ENCODE data around the gene TPPP2. TPM values are rescaled to one million over a fixed set of nuclear protein-coding genes. Genes with fewer than 3 reads are reported as not detected.

The TPPP2 gene
- total RNA-seq, 1 experiment from 2014 or later, result 0.35 TPM

- TF ChIP-seq, protein P1, sequence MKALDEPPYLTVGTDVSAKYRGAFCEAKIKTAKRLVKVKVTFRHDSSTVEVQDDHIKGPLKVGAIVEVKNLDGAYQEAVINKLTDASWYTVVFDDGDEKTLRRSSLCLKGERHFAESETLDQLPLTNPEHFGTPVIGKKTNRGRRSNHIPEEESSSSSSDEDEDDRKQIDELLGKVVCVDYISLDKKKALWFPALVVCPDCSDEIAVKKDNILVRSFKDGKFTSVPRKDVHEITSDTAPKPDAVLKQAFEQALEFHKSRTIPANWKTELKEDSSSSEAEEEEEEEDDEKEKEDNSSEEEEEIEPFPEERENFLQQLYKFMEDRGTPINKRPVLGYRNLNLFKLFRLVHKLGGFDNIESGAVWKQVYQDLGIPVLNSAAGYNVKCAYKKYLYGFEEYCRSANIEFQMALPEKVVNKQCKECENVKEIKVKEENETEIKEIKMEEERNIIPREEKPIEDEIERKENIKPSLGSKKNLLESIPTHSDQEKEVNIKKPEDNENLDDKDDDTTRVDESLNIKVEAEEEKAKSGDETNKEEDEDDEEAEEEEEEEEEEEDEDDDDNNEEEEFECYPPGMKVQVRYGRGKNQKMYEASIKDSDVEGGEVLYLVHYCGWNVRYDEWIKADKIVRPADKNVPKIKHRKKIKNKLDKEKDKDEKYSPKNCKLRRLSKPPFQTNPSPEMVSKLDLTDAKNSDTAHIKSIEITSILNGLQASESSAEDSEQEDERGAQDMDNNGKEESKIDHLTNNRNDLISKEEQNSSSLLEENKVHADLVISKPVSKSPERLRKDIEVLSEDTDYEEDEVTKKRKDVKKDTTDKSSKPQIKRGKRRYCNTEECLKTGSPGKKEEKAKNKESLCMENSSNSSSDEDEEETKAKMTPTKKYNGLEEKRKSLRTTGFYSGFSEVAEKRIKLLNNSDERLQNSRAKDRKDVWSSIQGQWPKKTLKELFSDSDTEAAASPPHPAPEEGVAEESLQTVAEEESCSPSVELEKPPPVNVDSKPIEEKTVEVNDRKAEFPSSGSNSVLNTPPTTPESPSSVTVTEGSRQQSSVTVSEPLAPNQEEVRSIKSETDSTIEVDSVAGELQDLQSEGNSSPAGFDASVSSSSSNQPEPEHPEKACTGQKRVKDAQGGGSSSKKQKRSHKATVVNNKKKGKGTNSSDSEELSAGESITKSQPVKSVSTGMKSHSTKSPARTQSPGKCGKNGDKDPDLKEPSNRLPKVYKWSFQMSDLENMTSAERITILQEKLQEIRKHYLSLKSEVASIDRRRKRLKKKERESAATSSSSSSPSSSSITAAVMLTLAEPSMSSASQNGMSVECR (CRISPR knock-in tag; IDR thresholded peaks at IDR 0.05; ENCODE audit: borderline replicate concordance), result peak; percentile 56; the same call in 1 of the 2 replicates
- TF ChIP-seq EMX1 (CRISPR knock-in tag; IDR thresholded peaks at IDR 0.05), result no peak
- no peak for TF ChIP-seq KAT7 (CRISPR knock-in tag; IDR thresholded peaks at IDR 0.05; ENCODE audit: borderline replicate concordance)
- TF ChIP-seq, protein P2, sequence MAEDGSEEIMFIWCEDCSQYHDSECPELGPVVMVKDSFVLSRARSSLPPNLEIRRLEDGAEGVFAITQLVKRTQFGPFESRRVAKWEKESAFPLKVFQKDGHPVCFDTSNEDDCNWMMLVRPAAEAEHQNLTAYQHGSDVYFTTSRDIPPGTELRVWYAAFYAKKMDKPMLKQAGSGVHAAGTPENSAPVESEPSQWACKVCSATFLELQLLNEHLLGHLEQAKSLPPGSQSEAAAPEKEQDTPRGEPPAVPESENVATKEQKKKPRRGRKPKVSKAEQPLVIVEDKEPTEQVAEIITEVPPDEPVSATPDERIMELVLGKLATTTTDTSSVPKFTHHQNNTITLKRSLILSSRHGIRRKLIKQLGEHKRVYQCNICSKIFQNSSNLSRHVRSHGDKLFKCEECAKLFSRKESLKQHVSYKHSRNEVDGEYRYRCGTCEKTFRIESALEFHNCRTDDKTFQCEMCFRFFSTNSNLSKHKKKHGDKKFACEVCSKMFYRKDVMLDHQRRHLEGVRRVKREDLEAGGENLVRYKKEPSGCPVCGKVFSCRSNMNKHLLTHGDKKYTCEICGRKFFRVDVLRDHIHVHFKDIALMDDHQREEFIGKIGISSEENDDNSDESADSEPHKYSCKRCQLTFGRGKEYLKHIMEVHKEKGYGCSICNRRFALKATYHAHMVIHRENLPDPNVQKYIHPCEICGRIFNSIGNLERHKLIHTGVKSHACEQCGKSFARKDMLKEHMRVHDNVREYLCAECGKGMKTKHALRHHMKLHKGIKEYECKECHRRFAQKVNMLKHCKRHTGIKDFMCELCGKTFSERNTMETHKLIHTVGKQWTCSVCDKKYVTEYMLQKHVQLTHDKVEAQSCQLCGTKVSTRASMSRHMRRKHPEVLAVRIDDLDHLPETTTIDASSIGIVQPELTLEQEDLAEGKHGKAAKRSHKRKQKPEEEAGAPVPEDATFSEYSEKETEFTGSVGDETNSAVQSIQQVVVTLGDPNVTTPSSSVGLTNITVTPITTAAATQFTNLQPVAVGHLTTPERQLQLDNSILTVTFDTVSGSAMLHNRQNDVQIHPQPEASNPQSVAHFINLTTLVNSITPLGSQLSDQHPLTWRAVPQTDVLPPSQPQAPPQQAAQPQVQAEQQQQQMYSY (CRISPR knock-in tag; IDR thresholded peaks at IDR 0.05), result no peak
- TF ChIP-seq, protein P3, sequence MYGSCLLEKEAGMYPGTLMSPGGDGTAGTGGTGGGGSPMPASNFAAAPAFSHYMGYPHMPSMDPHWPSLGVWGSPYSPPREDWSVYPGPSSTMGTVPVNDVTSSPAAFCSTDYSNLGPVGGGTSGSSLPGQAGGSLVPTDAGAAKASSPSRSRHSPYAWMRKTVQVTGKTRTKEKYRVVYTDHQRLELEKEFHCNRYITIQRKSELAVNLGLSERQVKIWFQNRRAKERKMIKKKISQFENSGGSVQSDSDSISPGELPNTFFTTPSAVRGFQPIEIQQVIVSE (CRISPR knock-in tag; IDR thresholded peaks at IDR 0.05; ENCODE audit: borderline replicate concordance), result no peak
- TF ChIP-seq MAX (CRISPR knock-in tag; IDR thresholded peaks at IDR 0.05), result peak; percentile 42
- no peak for TF ChIP-seq RORB (CRISPR knock-in tag; IDR thresholded peaks at IDR 0.05)
- no peak for TF ChIP-seq ATF6 (CRISPR knock-in tag; IDR thresholded peaks at IDR 0.05)
- no peak for TF ChIP-seq ZNF317 (CRISPR knock-in tag; IDR thresholded peaks at IDR 0.05; ENCODE audit: borderline replicate concordance, low read depth)
- no peak for TF ChIP-seq JAZF1 (CRISPR knock-in tag; IDR thresholded peaks at IDR 0.05)
- TF ChIP-seq OVOL2 (CRISPR knock-in tag; IDR thresholded peaks at IDR 0.05; ENCODE audit: borderline replicate concordance), result no peak
- TF ChIP-seq ZNF138 (CRISPR knock-in tag; conservative IDR thresholded peaks at IDR 0.05), result no peak
- 0 out of 2 replicates have a peak, but pooled peaks have one; percentile 19 for TF ChIP-seq JUN (CRISPR knock-in tag; IDR thresholded peaks at IDR 0.05)
These were observed 40.7 kb downstream of the TPPP2 start (continued) for GRCh38 chr14:21070610-21071224.
